HG03280 (cell line): Measurements from ENCODE around the gene TRMT44.

ENCODE experiments used
- ATAC-seq: cut with Tn5 transposase; IDR thresholded peaks from one replicate; pipeline ENCODE4 v1.9.1; 2021; ENCODE audit warnings: mild to moderate bottlenecking, moderate library complexity; ENCODE audit not compliant: unreplicated experiment

TRMT44 gene, protein sequence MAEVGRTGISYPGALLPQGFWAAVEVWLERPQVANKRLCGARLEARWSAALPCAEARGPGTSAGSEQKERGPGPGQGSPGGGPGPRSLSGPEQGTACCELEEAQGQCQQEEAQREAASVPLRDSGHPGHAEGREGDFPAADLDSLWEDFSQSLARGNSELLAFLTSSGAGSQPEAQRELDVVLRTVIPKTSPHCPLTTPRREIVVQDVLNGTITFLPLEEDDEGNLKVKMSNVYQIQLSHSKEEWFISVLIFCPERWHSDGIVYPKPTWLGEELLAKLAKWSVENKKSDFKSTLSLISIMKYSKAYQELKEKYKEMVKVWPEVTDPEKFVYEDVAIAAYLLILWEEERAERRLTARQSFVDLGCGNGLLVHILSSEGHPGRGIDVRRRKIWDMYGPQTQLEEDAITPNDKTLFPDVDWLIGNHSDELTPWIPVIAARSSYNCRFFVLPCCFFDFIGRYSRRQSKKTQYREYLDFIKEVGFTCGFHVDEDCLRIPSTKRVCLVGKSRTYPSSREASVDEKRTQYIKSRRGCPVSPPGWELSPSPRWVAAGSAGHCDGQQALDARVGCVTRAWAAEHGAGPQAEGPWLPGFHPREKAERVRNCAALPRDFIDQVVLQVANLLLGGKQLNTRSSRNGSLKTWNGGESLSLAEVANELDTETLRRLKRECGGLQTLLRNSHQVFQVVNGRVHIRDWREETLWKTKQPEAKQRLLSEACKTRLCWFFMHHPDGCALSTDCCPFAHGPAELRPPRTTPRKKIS

DNA sequence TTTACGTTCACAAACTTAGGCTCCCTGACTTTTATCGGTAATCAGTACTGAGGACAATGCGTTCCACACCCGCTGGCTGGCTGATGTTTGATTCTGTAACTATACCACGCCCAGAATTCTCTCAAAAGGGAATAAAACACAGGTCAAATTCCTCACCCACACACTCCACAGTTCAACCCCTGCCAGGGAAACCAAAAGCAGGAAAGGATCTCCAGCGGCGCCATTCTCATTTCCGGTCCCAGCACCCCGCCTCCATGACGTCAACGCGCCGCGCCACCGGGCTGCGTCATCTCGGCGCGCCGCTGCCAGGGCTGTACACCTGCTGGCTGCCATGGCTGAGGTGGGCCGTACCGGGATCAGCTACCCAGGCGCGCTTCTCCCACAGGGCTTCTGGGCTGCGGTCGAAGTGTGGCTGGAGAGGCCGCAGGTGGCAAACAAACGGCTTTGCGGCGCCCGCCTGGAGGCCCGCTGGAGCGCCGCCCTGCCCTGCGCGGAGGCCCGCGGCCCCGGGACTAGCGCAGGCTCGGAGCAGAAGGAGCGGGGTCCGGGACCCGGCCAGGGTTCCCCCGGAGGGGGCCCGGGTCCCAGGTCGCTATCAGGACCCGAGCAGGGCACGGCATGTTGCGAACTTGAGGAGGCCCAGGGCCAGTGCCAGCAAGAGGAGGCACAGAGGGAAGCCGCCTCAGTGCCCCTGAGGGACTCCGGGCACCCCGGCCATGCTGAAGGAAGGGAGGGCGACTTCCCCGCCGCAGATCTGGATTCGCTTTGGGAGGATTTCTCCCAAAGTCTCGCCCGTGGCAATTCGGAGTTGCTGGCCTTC lies at the start of gene TRMT44, which contains the start of gene ACOX3:
Gene TRMT44, plus strand, starts transcription at position 286 of the 820 bp plus-strand sequence. Its CDS starts 46 bp downstream, at position 332.
Gene ACOX3, minus strand, starts transcription at position 232 of the 820 bp plus-strand sequence. CDS start 24,202 bp downstream, outside the sequence.
- peak; percentile 91 for ATAC-seq

DNA sequence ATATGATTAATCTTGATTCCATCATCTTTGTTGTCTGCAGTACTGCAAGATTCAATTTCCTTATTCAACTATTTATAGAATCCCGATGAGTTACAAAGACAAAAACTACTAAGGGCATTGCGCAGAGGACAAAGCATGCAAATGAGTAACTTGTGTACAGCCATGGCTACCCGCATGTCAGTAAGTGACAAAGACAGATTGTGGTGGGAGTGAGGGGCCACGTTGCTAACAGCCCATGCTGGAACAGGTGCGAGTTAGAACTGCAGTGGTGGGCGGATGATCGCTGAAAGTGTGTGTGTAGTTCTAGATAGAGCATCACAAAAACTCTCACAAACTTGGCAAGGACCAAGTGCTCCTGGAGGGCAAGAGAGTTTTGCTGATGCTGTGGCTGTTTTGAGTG lies 49.5 kb upstream of the TRMT44 start:
- ATAC-seq = no peak

DNA sequence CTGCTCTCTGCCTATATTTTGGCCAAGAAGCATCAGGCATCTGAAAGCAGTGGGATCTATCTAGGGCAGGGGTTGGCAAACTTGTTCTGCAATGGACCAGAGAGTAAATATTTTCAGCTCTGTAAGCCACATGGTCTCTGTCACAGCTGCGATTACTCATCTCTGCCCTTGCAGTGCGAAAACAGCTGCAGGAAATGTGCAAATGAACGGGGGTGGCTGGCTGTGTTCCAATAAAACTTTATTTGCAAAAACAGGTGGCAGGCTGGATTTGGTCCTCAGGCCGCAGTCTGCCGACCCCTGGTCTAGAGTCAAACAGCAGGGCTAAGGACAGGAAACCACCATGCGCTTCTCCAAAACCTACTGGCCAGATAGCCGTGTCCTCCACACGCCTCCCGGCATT lies 48.6 kb upstream of the TRMT44 start:
- peak; percentile 77 for ATAC-seq

DNA sequence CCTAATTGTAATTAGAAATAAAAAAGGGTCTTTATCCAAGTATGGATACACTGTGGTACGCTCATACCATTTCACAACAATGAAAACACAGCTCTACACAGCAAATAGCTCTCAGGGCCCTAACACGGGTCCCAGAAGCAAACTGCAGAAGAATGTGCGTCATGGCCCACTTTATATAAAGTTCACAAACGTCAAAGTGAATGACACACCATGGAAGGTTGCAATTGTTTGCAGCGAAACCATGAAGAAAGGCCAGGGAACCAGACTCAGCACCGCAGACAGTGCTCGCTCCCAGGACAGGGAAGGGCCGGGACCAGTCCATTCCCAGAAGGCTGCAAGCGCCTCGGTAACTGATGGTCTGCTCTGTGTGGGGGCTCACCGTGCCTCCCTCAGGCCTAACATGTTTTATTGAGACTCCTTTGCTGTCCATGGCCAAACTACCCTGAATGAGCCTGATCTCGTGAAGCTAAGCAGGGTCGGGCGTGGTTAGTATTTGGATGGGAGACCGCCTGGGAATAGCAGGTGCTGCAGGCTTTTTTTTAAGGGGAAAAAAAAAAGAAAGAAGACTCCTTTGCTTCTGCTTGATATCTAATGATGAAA lies 47.9 kb upstream of the TRMT44 start:
- no peak for ATAC-seq

DNA sequence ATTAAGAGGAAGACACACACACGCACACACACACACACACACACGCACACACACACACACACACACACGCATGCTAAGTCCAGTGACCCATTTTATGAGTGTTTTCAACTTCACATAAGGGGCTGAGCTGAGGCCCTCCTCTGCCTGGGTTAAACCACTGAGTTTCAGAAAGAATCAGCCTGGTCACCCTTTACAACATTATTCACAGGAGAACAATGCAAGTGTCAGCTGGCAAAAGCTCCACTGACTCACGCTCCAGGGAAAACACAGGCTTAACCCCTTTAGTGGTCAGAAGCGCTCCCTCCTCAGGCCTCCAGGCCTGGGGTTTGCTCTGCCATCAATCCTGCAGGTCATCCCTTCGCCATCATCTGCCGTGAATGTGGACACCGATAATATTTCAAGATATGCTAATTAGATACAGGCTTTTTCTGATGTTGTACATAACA lies 47.0 kb upstream of the TRMT44 start:
- ATAC-seq = no peak

DNA sequence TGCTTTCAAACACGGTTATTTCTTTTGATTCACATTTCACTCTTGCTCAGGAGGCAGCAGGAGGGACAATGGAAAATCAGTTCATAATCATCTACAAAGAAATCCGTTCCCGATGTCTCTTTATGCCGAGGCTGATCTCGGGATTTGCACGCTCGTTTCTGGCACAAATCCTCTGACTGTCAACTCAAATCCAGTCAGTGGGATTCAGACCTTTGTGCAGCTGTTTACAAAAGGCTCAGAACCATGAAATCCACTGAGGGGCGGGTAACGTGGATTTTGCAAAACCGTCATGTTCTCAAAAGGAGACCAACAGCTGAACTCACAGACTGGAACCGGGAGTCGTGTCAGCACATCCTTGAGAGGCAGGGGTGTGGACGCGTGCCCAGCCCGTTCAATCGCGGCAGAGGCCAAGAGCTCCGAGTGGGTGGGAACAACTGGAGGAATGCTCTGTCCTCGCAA lies 46.5 kb upstream of the TRMT44 start:
- ATAC-seq = no peak

DNA sequence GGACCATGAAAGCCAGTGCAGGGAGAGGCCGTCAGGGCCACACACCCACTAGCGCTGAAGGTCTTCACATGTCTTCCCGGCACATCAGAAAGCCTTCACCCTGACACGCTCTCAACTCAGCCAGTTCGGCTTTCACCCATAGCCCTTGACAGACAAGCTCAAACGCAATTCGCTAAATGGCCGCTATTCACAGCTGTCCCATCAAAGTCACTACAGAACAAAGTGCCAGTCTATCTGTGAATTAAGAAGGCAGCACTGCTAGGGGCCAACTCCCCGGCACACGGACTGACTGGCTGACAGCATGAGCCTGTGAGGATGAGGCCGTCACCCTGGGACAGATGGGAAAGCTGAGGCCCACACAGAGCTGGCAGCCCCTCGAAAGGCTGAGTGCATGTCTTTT lies 45.8 kb upstream of the TRMT44 start:
- no peak for ATAC-seq

DNA sequence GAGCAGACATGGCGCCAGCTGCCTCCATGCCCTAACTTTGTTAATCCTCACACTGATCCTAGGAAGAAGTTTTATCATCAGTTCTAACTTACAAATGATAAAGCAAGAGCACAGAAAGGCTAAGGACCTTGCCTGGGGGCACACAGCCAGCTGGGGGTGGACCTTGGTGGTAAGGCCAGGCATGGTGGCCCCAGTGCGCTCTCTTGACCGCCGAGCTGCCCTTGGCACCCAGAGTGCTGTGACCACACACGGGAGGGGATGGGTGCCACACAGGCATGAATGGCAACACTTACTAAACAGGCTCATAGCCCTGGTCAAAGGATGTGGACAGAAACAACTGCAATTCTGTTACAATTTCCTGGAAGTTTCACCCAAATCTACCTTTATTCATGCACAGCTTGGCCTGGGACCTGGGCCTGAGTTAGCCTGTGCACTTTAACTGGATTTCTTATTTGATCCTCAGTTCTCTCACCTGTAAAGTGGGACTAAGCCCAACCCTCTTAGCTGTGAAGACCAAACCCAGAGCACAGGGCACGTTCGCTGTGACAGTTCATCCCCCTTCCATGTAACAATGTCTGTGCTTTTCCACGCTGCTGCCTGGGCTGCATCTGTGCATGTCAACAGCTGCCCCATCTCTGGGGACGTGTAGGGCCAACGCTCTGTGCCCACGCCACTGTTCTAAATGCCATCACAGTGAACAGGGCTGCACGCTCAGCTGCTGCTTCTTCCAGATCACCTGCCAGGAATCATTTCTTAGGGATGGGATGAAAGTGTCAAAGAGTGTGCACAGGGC lies 44.9 kb upstream of the TRMT44 start:
- no peak for ATAC-seq

DNA sequence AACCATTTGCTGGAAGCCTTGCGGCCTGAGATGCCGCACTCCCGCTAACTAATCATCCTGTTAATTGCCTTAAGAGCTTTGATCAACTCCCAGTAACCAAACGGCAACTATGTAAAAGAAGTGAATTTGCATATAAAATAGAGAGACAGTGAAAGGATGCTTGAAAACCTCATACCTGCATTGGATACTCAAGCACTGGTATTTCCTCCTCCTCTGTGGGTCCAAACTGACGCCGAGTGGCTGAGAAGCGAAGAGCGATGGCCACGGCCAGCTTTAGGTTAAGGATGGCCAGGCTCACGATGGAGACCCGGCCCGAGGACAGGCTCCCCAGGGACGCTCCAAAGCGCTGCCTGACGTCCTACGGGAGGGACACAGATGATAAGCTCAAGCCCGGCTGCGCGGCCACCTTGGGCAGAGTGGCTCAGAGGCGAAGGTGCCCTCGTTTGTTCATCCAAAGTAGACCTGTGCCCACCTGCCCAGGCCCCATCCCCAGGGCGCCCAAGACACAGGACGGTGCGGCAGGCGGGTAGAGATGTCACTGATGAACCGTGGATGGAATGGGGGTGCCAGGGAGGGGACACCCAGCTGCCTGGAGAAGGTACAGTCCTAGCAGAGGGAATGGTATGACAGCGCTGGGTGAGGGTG lies 43.7 kb upstream of the TRMT44 start:
- no peak for ATAC-seq

DNA sequence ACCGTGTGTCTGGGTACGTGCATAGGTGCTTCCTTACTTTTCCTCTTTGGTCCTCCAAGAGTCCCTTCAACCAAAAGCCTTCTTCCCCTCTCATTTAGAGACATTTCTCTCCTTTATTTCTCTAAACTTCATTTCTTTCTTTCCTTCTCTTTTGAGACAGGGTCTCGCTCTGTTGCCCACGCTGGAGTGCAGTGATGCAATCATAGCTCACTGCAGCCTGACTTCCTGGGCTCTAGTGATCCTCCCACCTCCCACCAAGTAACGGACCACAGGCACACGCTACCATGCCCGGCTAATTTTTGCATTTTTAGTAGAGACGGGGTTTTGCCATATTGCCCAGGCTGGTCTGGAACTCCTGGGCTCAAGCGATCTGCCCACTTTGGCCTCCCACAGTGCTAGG lies 42.2 kb upstream of the TRMT44 start:
- ATAC-seq = no peak

DNA sequence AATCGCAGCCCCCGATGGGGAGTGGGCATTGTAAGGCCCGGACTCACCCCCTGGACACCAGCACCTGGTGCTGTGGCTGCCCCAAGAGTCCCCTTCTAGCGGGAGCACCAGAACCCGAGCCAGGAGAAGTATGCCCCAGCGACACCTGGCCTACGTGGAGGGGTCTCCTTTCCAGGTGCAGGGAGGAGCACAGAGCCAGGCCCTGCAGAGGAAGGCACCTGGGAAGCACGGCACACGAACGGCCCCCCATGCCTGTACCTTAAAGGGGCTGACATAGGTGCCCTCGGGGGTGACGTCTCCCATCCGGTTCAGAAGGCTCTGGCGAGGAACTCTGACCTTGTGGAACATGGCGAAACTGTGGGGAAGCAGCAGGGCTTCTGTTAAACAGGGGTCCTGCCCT lies 41.3 kb upstream of the TRMT44 start:
- no peak for ATAC-seq

DNA sequence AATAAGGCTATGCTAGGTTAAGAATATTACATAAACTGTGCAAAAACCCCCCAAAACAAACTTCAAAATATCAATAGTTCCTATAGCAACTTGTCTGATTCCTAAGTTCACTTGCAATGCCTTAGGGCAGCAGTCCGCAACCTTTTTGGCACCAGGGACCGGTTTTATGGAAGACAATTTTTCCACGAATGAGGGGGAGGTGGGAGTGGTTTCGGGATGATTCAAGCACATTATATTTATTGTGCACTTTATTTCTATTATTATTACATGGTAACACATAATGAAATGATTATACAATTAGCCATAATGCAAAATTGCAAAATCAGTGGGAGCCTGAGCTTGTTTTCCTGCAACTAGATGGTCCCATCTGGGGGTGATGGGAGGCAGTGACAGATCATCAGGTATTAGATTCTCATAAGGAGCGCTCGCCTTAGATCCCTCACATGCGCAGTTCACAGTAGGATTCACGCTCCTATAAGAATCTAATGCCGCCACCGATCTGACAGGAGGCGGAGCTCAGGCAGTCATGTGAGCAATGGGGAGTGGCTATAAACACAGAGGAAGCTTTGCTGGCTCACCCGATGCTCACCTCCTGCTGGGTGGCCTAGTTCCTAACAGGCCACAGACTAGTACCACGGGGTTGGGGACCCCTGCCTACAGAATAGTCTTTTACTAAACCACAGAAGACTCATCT lies 39.8 kb upstream of the TRMT44 start:
- no peak for ATAC-seq

DNA sequence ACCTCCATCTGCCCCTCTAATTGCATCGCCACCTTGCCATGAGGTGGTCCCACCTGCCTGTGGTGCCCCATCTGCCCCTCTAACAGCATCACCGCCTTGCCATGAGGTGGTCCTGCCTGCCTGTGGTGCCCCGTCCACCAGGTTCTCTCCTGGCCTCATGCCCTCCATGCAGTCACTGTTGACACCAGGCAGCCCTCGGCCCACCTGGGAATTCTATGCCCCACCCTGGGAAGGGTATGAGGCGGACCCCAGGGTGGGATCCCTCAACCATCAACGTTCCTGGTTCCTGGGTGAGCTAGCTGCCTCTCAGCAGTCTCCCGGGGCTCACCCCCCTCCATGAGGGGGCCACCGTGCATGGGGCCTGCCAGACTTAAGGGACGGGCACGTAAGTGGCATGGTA lies 38.9 kb upstream of the TRMT44 start:
- ATAC-seq = no peak

DNA sequence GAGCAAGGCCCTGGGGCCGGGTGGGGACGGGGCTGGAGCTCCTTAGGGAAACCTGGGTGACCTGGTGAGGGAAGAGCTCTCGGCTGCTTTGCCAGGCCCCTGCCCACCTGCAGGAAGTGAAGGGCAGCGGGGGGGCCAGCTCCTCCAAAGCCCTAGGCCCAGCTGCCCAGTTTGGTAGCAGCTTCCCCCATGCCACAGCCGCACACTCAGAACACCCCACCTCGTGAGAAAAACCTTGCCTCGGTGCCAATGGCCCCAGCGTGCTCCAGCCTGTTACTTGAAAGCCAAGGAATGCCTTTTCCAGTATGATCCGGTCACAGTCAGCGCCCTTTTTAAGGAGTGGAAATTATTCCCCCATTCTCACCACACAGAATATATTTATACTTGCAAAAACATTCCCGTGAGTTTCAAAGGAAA lies 38.4 kb upstream of the TRMT44 start:
- no peak for ATAC-seq

DNA sequence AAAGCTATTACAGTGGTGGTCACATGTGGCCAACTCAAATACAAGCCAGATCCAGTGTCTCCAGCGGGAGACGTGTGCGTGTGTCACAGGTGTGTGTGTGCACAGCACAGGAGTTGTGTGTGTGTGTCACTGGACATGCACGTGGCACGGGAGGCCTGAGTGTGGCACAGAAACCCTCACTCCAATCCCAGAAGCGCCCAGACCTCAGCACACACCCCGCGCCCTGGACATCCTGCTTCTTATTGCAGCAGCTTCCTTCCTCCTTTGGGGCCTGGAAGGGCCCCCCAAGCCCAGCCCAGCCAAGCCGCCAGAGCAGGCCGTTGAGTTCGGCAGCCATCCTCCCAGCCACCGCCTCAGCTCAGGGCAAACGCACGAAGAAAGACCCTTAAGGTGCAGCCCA lies 37.9 kb upstream of the TRMT44 start:
- ATAC-seq = no peak

DNA sequence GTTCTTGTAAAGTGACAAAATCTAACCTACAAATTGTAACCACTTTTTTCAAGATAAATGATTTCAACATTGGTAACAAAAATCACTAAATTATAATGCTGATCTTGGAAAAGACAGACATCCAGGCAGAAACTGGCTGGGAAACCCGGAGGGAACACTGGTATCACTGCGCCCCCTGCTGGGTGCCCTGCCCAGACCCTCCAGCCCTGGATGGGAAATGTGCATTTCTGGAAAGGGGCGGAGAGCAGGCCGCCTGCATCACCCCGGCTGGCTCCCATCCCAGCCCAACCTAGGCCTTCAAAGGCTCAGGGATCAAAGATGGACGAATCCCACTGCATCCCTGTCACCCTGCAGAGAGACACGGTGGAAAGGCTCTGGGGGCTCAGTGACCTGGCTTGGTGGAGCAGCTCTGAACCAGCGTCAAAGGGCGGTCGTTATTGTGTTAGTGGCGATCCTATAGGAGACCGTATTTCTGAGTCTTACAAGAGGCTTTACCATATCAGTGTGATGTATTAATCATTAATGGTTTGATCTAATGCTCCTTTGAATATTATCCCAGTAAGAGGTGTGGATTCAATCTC lies 37.3 kb upstream of the TRMT44 start:
- ATAC-seq = no peak

DNA sequence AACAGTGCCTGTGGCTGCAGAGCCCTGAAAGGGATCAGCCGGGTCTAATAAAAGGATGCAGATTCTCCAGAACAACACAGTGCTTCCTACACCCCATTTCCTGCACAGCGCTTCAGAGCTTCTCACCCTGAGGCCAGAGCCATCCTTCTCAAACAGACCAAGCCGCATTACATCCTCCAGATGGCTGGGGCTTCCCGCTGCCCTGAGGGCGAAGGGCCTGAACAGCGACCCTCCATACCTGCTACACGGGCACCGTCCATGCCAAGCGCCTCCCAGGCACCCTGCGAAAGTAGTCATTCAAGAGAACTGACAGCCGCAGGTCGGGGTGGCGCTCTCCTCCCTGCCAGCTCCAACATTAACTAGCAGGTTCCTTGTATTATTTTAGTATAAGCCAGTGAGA lies 36.6 kb upstream of the TRMT44 start:
- no peak for ATAC-seq

DNA sequence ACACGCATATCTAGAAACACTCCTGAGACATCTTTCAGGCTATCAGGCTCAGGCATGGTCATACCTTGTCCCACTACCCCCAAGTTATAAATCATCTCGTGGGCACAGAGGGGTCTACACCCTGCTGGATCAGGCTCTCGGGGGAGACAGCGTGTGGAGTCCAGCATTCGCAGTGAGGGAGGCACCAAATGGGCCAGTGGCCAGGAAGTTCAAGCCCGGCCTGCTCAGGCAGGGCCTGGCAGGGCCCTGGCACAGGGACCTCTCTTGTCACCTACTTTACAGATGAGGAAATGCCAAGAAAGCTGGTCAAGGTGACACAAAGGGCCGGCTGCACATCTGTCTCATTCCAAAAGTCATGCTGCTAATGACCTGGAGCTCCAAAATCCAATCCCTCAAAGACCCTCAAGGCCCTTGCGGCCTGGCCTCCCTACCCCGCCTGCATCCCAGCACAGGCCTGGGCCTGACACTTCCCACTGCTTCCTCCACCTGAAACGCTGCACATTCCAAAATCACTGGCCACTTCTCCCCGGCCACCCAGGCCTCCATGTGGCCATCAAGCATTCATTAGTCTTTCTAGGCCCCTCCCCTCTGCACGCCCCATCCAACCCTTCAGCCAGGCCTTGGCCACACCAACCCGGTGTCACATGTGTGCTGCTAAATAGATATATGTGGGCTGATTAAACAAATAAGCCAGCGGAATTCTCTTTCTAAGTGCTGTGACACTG lies 35.6 kb upstream of the TRMT44 start:
- ATAC-seq = no peak
